Keratinocyte (primary cell): Measurements from ENCODE around the gene XRCC1. TPM values are rescaled to one million over a fixed set of nuclear protein-coding genes. Genes with fewer than 3 reads are reported as not detected.

Experiments
- DNase-seq: peaks from one replicate; pipeline ENCODE4 v3.0.0-alpha.2; 2011; ENCODE audit warnings: low read depth, missing footprints, low spot score
- FAIRE-seq: peaks from 2 replicates; lab custom pipeline; 2011; peaks lifted over from hg19 to GRCh38; lab: Jason Lieb, UNC
- H2AFZ ChIP-seq: 2 replicates; pipeline ENCODE4 v1.6.0; 2012; ENCODE audit warnings: low read length, control low read depth, inconsistent platforms; ENCODE audit not compliant: control insufficient read depth
- H3K27ac ChIP-seq: 2 replicates; pipeline ENCODE4 v1.5.1; 2011; ENCODE audit warnings: low read length; ENCODE audit not compliant: control insufficient read depth, insufficient read depth
- H3K27me3 ChIP-seq: 3 replicates; pipeline ENCODE4 v1.6.0; 2011; ENCODE audit warnings: low read length; ENCODE audit not compliant: control insufficient read depth, insufficient read depth; ENCODE audit errors: extremely low read depth
- H3K36me3 ChIP-seq, 2 experiments: 2 replicates in 1 of 2; 3 replicates in 1 of 2; pipeline ENCODE4 v1.5.1; 2011; ENCODE audit warnings: low read length in 2 of 2, mild to moderate bottlenecking in 1 of 2; ENCODE audit not compliant: control insufficient read depth in 2 of 2, insufficient read depth in 2 of 2; ENCODE audit errors: extremely low read depth in 1 of 2
- H3K4me1 ChIP-seq: 3 replicates; pipeline ENCODE4 v1.5.1; 2011; ENCODE audit warnings: low read length; ENCODE audit not compliant: control insufficient read depth, insufficient read depth; ENCODE audit errors: extremely low read depth
- H3K4me2 ChIP-seq: 3 replicates; pipeline ENCODE4 v1.6.0; 2011; ENCODE audit warnings: low read depth, low read length; ENCODE audit not compliant: control insufficient read depth, insufficient read depth; ENCODE audit errors: extremely low read depth
- H3K4me3 ChIP-seq, 3 experiments: fragments of 200-600 bp in 1 of 3; sonication (generic) in 1 of 3; 2 replicates in 2 of 3; 3 replicates in 1 of 3; pipeline ENCODE4 v1.5.1; 2011 to 2016; ENCODE audit warnings: low read length in 3 of 3, mild to moderate bottlenecking in 3 of 3, control low read depth in 2 of 3, inconsistent platforms in 1 of 3, low read depth in 1 of 3, mixed read lengths in 1 of 3, mixed run types in 1 of 3, moderate library complexity in 1 of 3; ENCODE audit not compliant: control insufficient read depth in 2 of 3, insufficient read depth in 2 of 3; ENCODE audit errors: extremely low read depth in 1 of 3
- H3K79me2 ChIP-seq: 2 replicates; pipeline ENCODE4 v1.6.0; 2012; ENCODE audit warnings: low read length; ENCODE audit not compliant: control insufficient read depth, insufficient read depth
- H3K9ac ChIP-seq: 3 replicates; pipeline ENCODE4 v1.6.0; 2011; ENCODE audit warnings: low read length; ENCODE audit not compliant: control insufficient read depth, insufficient read depth; ENCODE audit errors: extremely low read depth
- H3K9me1 ChIP-seq: 3 replicates; pipeline ENCODE4 v1.6.0; 2011; ENCODE audit warnings: low read length; ENCODE audit not compliant: control insufficient read depth, insufficient read depth; ENCODE audit errors: extremely low read depth
- H3K9me3 ChIP-seq: 2 replicates; pipeline ENCODE4 v1.5.1; 2012; ENCODE audit warnings: low read depth, low read length; ENCODE audit not compliant: control insufficient read depth
- H4K20me1 ChIP-seq: 3 replicates; pipeline ENCODE4 v1.6.0; 2011; ENCODE audit warnings: low read length; ENCODE audit not compliant: control insufficient read depth, insufficient read depth; ENCODE audit errors: extremely low read depth
- CTCF ChIP-seq, 3 experiments: IDR thresholded peaks in 1 of 3; conservative IDR thresholded peaks in 1 of 3; optimal IDR thresholded peaks in 1 of 3; 2 replicates in 2 of 3; 3 replicates in 1 of 3; pipeline versions ENCODE3 to v1.5.1; 2011; ENCODE audit warnings: low read length in 3 of 3, mild to moderate bottlenecking in 3 of 3, moderate library complexity in 2 of 3, control low read depth in 1 of 3, inconsistent platforms in 1 of 3; ENCODE audit not compliant: insufficient read depth in 2 of 3; ENCODE audit errors: extremely low read depth in 1 of 3
- EZH2 ChIP-seq: IDR thresholded peaks from one replicate; pipeline ENCODE4 v1.6.1; 2012; ENCODE audit warnings: inconsistent platforms, mild to moderate bottlenecking, low read length, moderate library complexity
- dilution Hi-C: fragments of 300-500 bp; cut with MboI; formaldehyde crosslinking; loops from one replicate; pipeline ENCODE4 v1.7.0; 2020; ENCODE audit warnings: low sequenced_read_pairs; ENCODE audit not compliant: extremely low pct_ligation_motif_present
- polyA plus RNA-seq, 5 experiments: library from polyadenylated mRNA; depleted of rRNA in 3 of 5; stranded (reverse) in 3 of 5; stranded (forward) in 1 of 5; unstranded in 1 of 5; fragments of >200 nt; gene quantifications; 1 replicate in 1 of 5; 2 replicates in 3 of 5; 3 replicates in 1 of 5; pipeline versions ENCODE4 v1.2.1 to v1.2.3, GENCODE V29; 2011 to 2012; ENCODE audit warnings: missing spikeins in 2 of 5, low read depth in 1 of 5, low replicate concordance in 1 of 5

Gene XRCC1
- polyA plus RNA-seq, 1 donor (not counting 4 experiments of a cell fraction or from before 2014, with no cell fraction given), result 16.3 TPM

GRCh38 chr19:43616954-43617353 lies 41.6 kb upstream of the XRCC1 start:
- Histone ChIP-seq H4K20me1 (no peaks in the 10 kb centered on the region), H3K9ac (no peak overlapping the region), H3K27me3 (no peaks in the 10 kb centered on the region), H3K4me2 (no peak overlapping the region), H3K4me1 (peaks cover 16% of the 10 kb centered on the region), H3K27ac (no peak overlapping the region), H3K36me3 (peaks cover 3 to 10% of the 10 kb centered on the region in 2 experiments), H3K4me3 (no peak overlapping the region), H3K9me1 (no peaks in the 10 kb centered on the region), H2AFZ (no peak overlapping the region), H3K9me3 (no peaks in the 10 kb centered on the region), H3K79me2 (peaks cover 15% of the 10 kb centered on the region)
- dilution Hi-C loops, result no loop called here
- TF ChIP-seq EZH2 (no peak), CTCF (optimal IDR thresholded peaks at IDR 0.05 in 1 of 3, IDR thresholded peaks at IDR 0.05 in 1 of 3, conservative IDR thresholded peaks at IDR 0.05 in 1 of 3; ENCODE audit: extremely low read depth in 1 of 3, insufficient read depth in 2 of 3, low read length in 3 of 3) (no peak)
- DNase-seq (no peak), FAIRE-seq (no peak)

GRCh38 chr19:43616306-43616705 lies 41.0 kb upstream of the XRCC1 start:
- no peaks in the 10 kb centered on the region for H3K27me3 ChIP-seq
- H3K36me3 ChIP-seq, result peaks cover 3 to 12% of the 10 kb centered on the region in 2 experiments
- H3K4me3 ChIP-seq, result no peak overlapping the region
- no peak overlapping the region for H3K27ac ChIP-seq
- H3K9ac ChIP-seq, result no peak overlapping the region
- dilution Hi-C loops, result no loop called here
- no peaks in the 10 kb centered on the region for H3K9me3 ChIP-seq
- FAIRE-seq, result no peak
- TF ChIP-seq EZH2 (no peak), CTCF (optimal IDR thresholded peaks at IDR 0.05 in 1 of 3, IDR thresholded peaks at IDR 0.05 in 1 of 3, conservative IDR thresholded peaks at IDR 0.05 in 1 of 3; ENCODE audit: extremely low read depth in 1 of 3, insufficient read depth in 2 of 3, low read length in 3 of 3) (no peak)
- DNase-seq, result no peak
- H3K79me2 ChIP-seq, result peaks cover 15% of the 10 kb centered on the region
- no peaks in the 10 kb centered on the region for H3K9me1 ChIP-seq
- no peaks in the 10 kb centered on the region for H4K20me1 ChIP-seq
- H2AFZ ChIP-seq, result no peak overlapping the region
- H3K4me2 ChIP-seq, result no peak overlapping the region
- H3K4me1 ChIP-seq, result peaks cover 16% of the 10 kb centered on the region
